ENCODE results near the gene EPHB6. TPM values are rescaled to one million over a fixed set of nuclear protein-coding genes. Genes with fewer than 3 reads are reported as not detected.

EPHB6 gene
- total and polyA plus RNA-seq, 10 of the 15 experiments (the other 5 are each of a cell fraction or from before 2014, with no cell fraction given), result 0.06 to 1.3 (median 0.37) TPM; not detected in 2

DNA sequence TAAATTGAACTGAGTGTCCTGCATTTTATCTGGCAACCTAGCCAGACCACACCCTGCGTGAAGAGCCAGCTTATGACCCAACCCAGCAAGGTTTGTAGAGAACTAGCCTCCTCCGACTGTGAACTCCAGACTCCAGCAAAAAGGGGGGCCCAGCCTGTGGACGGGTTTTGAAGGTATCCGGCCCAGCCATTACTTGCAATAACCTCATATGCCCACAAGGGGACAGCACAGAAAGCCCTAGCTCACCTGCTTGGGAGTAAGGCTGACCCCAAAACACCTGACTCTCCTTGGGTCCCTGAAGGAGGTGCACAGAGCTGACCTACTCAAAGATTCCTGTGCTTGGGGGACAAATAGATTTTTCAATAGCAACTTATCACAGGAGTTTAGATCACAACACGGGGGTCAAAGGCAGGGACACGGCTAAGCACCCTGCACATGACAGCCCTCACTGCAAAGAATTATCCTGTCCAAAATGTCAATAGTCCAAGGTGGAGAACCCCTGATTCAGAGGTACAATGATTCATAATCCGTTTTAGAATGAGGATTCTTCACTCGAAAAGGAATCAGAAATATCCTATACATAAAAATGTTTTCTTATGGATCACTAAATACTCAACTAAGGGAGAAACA is 26.1 kb downstream of the EPHB6 start (continued):
- TF ChIP-seq CTCF (IDR thresholded peaks at IDR 0.05 in 2 of 3, conservative IDR thresholded peaks at IDR 0.05 in 1 of 3; ENCODE audit: control insufficient read depth in 2 of 3, extremely low read depth in 1 of 3, insufficient read depth in 1 of 3, low read depth in 3 of 3, low read length in 3 of 3) (peak; percentile 77 to 94 (median 89)), HSF1 (IDR thresholded peaks at IDR 0.05; ENCODE audit: low read depth, low read length) (no peak), TCF7 (IDR thresholded peaks at IDR 0.05; ENCODE audit: borderline replicate concordance) (no peak), RAD21 (IDR thresholded peaks at IDR 0.05; ENCODE audit: insufficient read depth, low read depth, low read length) (peak; percentile 55), EP300 (IDR thresholded peaks at IDR 0.05; ENCODE audit: borderline replicate concordance in 1 of 2, control insufficient read depth in 1 of 2, low read depth in 2 of 2, low read length in 2 of 2) (no peak), NFXL1 (IDR thresholded peaks at IDR 0.05; ENCODE audit: borderline replicate concordance) (no peak), MEF2B (IDR thresholded peaks at IDR 0.05; ENCODE audit: partially characterized antibody, poor library complexity, severe bottlenecking) (no peak), YY1 (IDR thresholded peaks at IDR 0.05; ENCODE audit: low read depth, low read length) (peak; percentile 75), RCOR1 (conservative IDR thresholded peaks at IDR 0.05; ENCODE audit: low read depth, low read length) (no peak), HDAC2 (IDR thresholded peaks at IDR 0.05) (no peak), SREBF2 (IDR thresholded peaks at IDR 0.05; ENCODE audit: low read length) (no peak), USF2 (IDR thresholded peaks at IDR 0.05; ENCODE audit: borderline replicate concordance, low read depth, low read length) (no peak), NFIC (IDR thresholded peaks at IDR 0.05; ENCODE audit: low read depth, low read length) (no peak), IRF5 (IDR thresholded peaks at IDR 0.05; ENCODE audit: borderline replicate concordance) (no peak), SMC3 (IDR thresholded peaks at IDR 0.05; ENCODE audit: borderline replicate concordance, low read length) (peak; percentile 67), CHD2 (IDR thresholded peaks at IDR 0.05; ENCODE audit: borderline replicate concordance, low read depth, low read length) (no peak)
- TF ChIP-seq, protein P1, sequence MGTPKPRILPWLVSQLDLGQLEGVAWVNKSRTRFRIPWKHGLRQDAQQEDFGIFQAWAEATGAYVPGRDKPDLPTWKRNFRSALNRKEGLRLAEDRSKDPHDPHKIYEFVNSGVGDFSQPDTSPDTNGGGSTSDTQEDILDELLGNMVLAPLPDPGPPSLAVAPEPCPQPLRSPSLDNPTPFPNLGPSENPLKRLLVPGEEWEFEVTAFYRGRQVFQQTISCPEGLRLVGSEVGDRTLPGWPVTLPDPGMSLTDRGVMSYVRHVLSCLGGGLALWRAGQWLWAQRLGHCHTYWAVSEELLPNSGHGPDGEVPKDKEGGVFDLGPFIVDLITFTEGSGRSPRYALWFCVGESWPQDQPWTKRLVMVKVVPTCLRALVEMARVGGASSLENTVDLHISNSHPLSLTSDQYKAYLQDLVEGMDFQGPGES (IDR thresholded peaks at IDR 0.05), result no peak
- TF ChIP-seq, protein P2, sequence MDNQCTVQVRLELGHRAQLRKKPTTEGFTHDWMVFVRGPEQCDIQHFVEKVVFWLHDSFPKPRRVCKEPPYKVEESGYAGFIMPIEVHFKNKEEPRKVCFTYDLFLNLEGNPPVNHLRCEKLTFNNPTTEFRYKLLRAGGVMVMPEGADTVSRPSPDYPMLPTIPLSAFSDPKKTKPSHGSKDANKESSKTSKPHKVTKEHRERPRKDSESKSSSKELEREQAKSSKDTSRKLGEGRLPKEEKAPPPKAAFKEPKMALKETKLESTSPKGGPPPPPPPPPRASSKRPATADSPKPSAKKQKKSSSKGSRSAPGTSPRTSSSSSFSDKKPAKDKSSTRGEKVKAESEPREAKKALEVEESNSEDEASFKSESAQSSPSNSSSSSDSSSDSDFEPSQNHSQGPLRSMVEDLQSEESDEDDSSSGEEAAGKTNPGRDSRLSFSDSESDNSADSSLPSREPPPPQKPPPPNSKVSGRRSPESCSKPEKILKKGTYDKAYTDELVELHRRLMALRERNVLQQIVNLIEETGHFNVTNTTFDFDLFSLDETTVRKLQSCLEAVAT (IDR thresholded peaks at IDR 0.05), result no peak
